Heart left ventricle (tissue), 16 donors: Measurements from ENCODE around the gene TAF6. TPM values are rescaled to one million over a fixed set of nuclear protein-coding genes. Genes with fewer than 3 reads are reported as not detected.

Source experiments
- ATAC-seq, 4 donors: fragments of 200-7000 bp; cut with Tn5 transposase; one replicate each; pipeline ENCODE4 v1.9.1; 2020 to 2022; ENCODE audit warnings: moderate library complexity in 4 of 4, mild to moderate bottlenecking in 3 of 4, moderate number of reproducible peaks in 1 of 4
- DNase-seq, 5 donors: peaks; one replicate each; pipeline ENCODE4 v3.0.0-alpha.2; 2020
- H3K27ac ChIP-seq, 12 donors: fragments of 200-600 bp; sonication (generic) in 4 of 12; one replicate each; pipeline versions ENCODE4 v1.5.0 to v1.8.0; 2016 to 2022; ENCODE audit warnings: mild to moderate bottlenecking in 2 of 12
- H3K27me3 ChIP-seq, 9 donors: fragments of 200-600 bp; sonication (generic) in 2 of 9; one replicate each; pipeline versions ENCODE4 v1.5.1 to v1.8.0; 2016 to 2022; ENCODE audit warnings: mild to moderate bottlenecking in 3 of 9
- H3K36me3 ChIP-seq, 9 donors: fragments of 200-600 bp; sonication (generic) in 2 of 9; one replicate each; pipeline versions ENCODE4 v1.5.0 to v1.8.0; 2018 to 2022; ENCODE audit warnings: mild to moderate bottlenecking in 2 of 9
- H3K4me1 ChIP-seq, 12 donors: fragments of 200-600 bp; sonication (generic) in 4 of 12; one replicate each; pipeline versions ENCODE4 v1.5.0 to v1.8.0; 2016 to 2022; ENCODE audit warnings: mild to moderate bottlenecking in 3 of 12
- H3K4me3 ChIP-seq, 12 donors: fragments of 200-600 bp; sonication (generic) in 4 of 12; one replicate each; pipeline versions ENCODE4 v1.5.0 to v1.8.0; 2017 to 2022; ENCODE audit warnings: mild to moderate bottlenecking in 9 of 12, moderate library complexity in 4 of 12
- H3K9me3 ChIP-seq, 12 donors: fragments of 200-600 bp; sonication (generic) in 4 of 12; one replicate each; pipeline versions ENCODE4 v1.5.0 to v1.8.0; 2016 to 2022; ENCODE audit warnings: mild to moderate bottlenecking in 1 of 12
- CTCF ChIP-seq, 12 donors: fragments of 200-600 bp; sonication (generic) in 4 of 12; IDR thresholded peaks; one replicate each; pipeline versions ENCODE4 v1.5.0 to v1.8.0; 2018 to 2022; ENCODE audit warnings: antibody characterized with exemption in 12 of 12, mild to moderate bottlenecking in 5 of 12
- POLR2A ChIP-seq, 2 donors: fragments of 450-650 bp; IDR thresholded peaks; one replicate each; pipeline ENCODE4 v1.6.1; 2017; ENCODE audit warnings: antibody characterized with exemption in 2 of 2, mild to moderate bottlenecking in 2 of 2, moderate library complexity in 2 of 2
- whole genome bisulfite sequencing, 4 donors: extraction: QIAGEN DNeasy Blood & Tissue Kit in 2 of 4; methylation state at CpG; one replicate each; pipeline versions ENCODE4 v1.1.5 to v1.1.7; 2013 to 2018; 5-methylcytosine and 5-hydroxymethylcytosine counted together
- intact Hi-C, 10 donors: fragments of 100-400 bp; cut with DNase I; formaldehyde crosslinking; loops; one replicate each; pipeline versions ENCODE4 v1.11.1 to v1.14.2; 2022
- polyA plus RNA-seq, 2 donors: library from polyadenylated mRNA; stranded (reverse); fragments of 200-250 nt; gene quantifications; one replicate each; pipeline ENCODE4 v1.2.3, GENCODE V29; 2013
- total RNA-seq, 9 donors: library from RNA; depleted of rRNA in 2 of 9; stranded (reverse); fragments of >200 nt in 2 of 9; fragmentation: NEBNext Ultra II Directional in 3 of 9; extraction: Animal tissue kit (Norgen Biotek cat#: 25700) in 3 of 9; gene quantifications; one replicate each; pipeline versions ENCODE4 v1.1.0 to v1.2.4, GENCODE V29; 2016 to 2023
- donor health status: ischemic (EF 13 %, LVEDD 7.1; RV severe dilation, severe dysfunction).
- donor health status: healthy with polysubstance abuse.
- donor health status: DM: no; HTN: yes; CAD: no.
- donor health status: DM: no; HTN: no; CAD: no.
- donor health status: ischemic (EF 25% LVEDD 6.9; RV normal size, moderate dysfunction).
- donor health status: ischemic (EF 25% LVEDD 5.7; RV mildly dilated, moderate dysfunction).
- donor health status: healthy.
- donor health status: DM: yes; HTN: yes; CAD: no.
- donor health status: ischemic (EF 35%, LVEDD 5.7; RV mildly dilated, moderate dysfunction).
- donor health status: nonischemic (EF 11% LVEDD 7.7; RV severe dilation, severe dysfunction).
- donor health status: DM: yes; HTN: yes; CAD: no.
- donor health status: PGD.
- donor health status: ischemic (EF 29% LVEDD 5.4; RV normal size, mild dysfunction).
- donor health status: nonischemic (EF 23%, LVEDD 6.1; RV moderate dilation, normal function).

Gene TAF6
- total and polyA plus RNA-seq, 11 donors, result 24.9 to 80.9 (median 34.1) TPM

- peaks cover 0 to 38% (median 7%) of the 10 kb centered on the region in 12 donors for H3K4me1 ChIP-seq
- 63 to 78% (median 72%) methylated on average over 16 of the region's 16 CpGs for WGBS, 4 donors
- intact Hi-C loops, result no loop called here
- no peak for TF ChIP-seq POLR2A (IDR thresholded peaks at IDR 0.05)
- no peak for TF ChIP-seq CTCF (IDR thresholded peaks at IDR 0.05)
- H3K27ac ChIP-seq, result peak overlapping the region in 1 of 12 donors; percentile 73
- H3K27me3 ChIP-seq, result peaks cover 0 to 31% (median 7%) of the 10 kb centered on the region in 9 donors
- ATAC-seq (no peak), DNase-seq (no peak)
- no peak overlapping the region for H3K4me3 ChIP-seq
- H3K36me3 ChIP-seq, result no peaks in the 10 kb centered on the region
- H3K9me3 ChIP-seq, result no peaks in the 10 kb centered on the region
Observed at GRCh38 chr7:100166317-100166940, 47.3 kb upstream of the TAF6 start.

GRCh38 chr7:100163871-100164270, 44.7 kb upstream of the TAF6 start:
- intact Hi-C loops, result no loop called here
- Histone ChIP-seq H3K4me3 (no peak overlapping the region), H3K27ac (no peak overlapping the region), H3K9me3 (no peaks in the 10 kb centered on the region), H3K4me1 (peaks cover 0 to 33% (median 6%) of the 10 kb centered on the region in 12 donors), H3K27me3 (peaks cover 0 to 25% (median 0%) of the 10 kb centered on the region in 9 donors), H3K36me3 (no peaks in the 10 kb centered on the region)
- TF ChIP-seq POLR2A (IDR thresholded peaks at IDR 0.05), result no peak
- TF ChIP-seq CTCF (IDR thresholded peaks at IDR 0.05), result no peak
- DNase-seq (no peak), ATAC-seq (no peak)
- 86 to 98% (median 92%) methylated on average over 5 of the region's 5 CpGs for WGBS, 4 donors

GRCh38 chr7:100163006-100163531, 43.9 kb upstream of the TAF6 start:
- WGBS, 4 donors, result 68 to 74% (median 73%) methylated on average over 4 to 6 of the region's 6 CpGs
- ATAC-seq, result no peak
- no peak for TF ChIP-seq CTCF (IDR thresholded peaks at IDR 0.05)
- no peak for DNase-seq
- H3K36me3 ChIP-seq, result no peaks in the 10 kb centered on the region
- no peaks in the 10 kb centered on the region for H3K9me3 ChIP-seq
- intact Hi-C loops, result no loop called here
- H3K27me3 ChIP-seq, result peaks cover 0 to 18% (median 0%) of the 10 kb centered on the region in 9 donors
- H3K4me3 ChIP-seq, result no peak overlapping the region
- H3K4me1 ChIP-seq, result peaks cover 0 to 27% (median 6%) of the 10 kb centered on the region in 12 donors
- H3K27ac ChIP-seq, result no peak overlapping the region

- no peak for ATAC-seq
- Histone ChIP-seq H3K4me1 (peaks cover 0 to 28% (median 15%) of the 10 kb centered on the region in 12 donors), H3K27me3 (no peaks in the 10 kb centered on the region), H3K4me3 (no peak overlapping the region), H3K36me3 (peaks cover 0 to 19% (median 17%) of the 10 kb centered on the region in 9 donors), H3K9me3 (no peaks in the 10 kb centered on the region), H3K27ac (no peak overlapping the region)
- WGBS, 4 donors, result 93 to 95% (median 94%) methylated on average over 6 to 18 of the region's 18 CpGs
- DNase-seq, result no peak
- intact Hi-C loops, result no loop called here
- TF ChIP-seq POLR2A (IDR thresholded peaks at IDR 0.05), result no peak
- TF ChIP-seq CTCF (IDR thresholded peaks at IDR 0.05), result no peak
Observed at GRCh38 chr7:100160067-100160466, 40.9 kb upstream of the TAF6 start.
